Heart left ventricle (tissue), 13 donors: ENCODE data around the gene AIP.

Experiments
- POLR2A ChIP-seq, 2 donors: fragments of 450-650 bp; IDR thresholded peaks; one replicate each; pipeline ENCODE4 v1.6.1; 2017; ENCODE audit warnings: antibody characterized with exemption in 2 of 2, mild to moderate bottlenecking in 2 of 2, moderate library complexity in 2 of 2
- TF ChIP-seq, protein P1 (sequence below), 12 donors: fragments of 200-600 bp; sonication (generic) in 4 of 12; IDR thresholded peaks; one replicate each; pipeline versions ENCODE4 v1.5.0 to v1.8.0; 2018 to 2022; ENCODE audit warnings: antibody characterized with exemption in 12 of 12, mild to moderate bottlenecking in 5 of 12
- donor health status: ischemic (EF 13 %, LVEDD 7.1; RV severe dilation, severe dysfunction).
- donor health status: DM: no; HTN: yes; CAD: no.
- donor health status: DM: no; HTN: no; CAD: no.
- donor health status: ischemic (EF 25% LVEDD 6.9; RV normal size, moderate dysfunction).
- donor health status: ischemic (EF 25% LVEDD 5.7; RV mildly dilated, moderate dysfunction).
- donor health status: ischemic (EF 35%, LVEDD 5.7; RV mildly dilated, moderate dysfunction).
- donor health status: nonischemic (EF 11% LVEDD 7.7; RV severe dilation, severe dysfunction).
- donor health status: DM: yes; HTN: yes; CAD: no.
- donor health status: PGD.
- donor health status: ischemic (EF 29% LVEDD 5.4; RV normal size, mild dysfunction).
- donor health status: nonischemic (EF 23%, LVEDD 6.1; RV moderate dilation, normal function).

DNA sequence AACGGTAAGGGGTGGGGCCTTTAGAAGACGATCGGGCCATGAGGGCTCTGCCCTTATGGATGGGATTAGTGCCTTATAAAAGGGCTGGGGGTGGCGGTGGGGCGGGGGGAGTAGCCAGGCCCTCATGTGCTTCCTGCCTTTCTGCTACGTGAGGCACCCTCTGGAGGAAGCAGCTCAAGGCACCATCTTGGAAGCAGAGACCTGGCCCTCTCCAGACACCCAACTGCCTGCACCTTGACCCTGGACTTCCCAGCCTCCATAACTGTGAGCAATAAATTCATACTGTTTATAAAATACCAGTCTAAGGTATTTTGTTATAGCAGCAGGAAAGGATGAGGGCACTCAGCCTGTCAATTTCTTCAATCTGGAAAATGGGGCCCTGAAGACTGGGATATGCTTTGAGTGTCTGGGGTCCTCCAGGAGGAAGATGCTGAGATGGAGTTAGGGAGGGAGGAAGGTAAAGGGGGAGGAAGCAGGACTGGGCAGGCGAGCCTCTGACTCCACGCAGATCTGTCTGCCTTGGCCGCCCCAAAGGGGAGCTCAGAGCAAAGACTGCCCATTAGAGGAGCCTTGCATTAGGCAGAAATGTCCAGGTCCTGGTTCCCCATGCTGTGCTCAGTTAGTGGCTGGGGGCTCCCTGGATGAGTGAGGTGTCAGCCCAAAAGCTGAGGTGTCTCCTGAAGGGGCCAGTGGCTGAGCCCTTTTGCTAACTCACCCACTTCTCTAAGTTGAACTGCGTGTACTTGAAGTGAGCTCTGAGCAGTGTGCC is 35.1 kb downstream of the AIP start:
- TF ChIP-seq, protein P1, sequence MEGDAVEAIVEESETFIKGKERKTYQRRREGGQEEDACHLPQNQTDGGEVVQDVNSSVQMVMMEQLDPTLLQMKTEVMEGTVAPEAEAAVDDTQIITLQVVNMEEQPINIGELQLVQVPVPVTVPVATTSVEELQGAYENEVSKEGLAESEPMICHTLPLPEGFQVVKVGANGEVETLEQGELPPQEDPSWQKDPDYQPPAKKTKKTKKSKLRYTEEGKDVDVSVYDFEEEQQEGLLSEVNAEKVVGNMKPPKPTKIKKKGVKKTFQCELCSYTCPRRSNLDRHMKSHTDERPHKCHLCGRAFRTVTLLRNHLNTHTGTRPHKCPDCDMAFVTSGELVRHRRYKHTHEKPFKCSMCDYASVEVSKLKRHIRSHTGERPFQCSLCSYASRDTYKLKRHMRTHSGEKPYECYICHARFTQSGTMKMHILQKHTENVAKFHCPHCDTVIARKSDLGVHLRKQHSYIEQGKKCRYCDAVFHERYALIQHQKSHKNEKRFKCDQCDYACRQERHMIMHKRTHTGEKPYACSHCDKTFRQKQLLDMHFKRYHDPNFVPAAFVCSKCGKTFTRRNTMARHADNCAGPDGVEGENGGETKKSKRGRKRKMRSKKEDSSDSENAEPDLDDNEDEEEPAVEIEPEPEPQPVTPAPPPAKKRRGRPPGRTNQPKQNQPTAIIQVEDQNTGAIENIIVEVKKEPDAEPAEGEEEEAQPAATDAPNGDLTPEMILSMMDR (IDR thresholded peaks at IDR 0.05) = no peak
- TF ChIP-seq POLR2A (IDR thresholded peaks at IDR 0.05) = no peak
